Islet of Langerhans (tissue), 1 donor: ENCODE results near the gene CDH22.

Experiments
- FAIRE-seq: peaks from one replicate; lab custom pipeline; 2011; peaks lifted over from hg19 to GRCh38; lab: Jason Lieb, UNC

CDH22 gene

DNA sequence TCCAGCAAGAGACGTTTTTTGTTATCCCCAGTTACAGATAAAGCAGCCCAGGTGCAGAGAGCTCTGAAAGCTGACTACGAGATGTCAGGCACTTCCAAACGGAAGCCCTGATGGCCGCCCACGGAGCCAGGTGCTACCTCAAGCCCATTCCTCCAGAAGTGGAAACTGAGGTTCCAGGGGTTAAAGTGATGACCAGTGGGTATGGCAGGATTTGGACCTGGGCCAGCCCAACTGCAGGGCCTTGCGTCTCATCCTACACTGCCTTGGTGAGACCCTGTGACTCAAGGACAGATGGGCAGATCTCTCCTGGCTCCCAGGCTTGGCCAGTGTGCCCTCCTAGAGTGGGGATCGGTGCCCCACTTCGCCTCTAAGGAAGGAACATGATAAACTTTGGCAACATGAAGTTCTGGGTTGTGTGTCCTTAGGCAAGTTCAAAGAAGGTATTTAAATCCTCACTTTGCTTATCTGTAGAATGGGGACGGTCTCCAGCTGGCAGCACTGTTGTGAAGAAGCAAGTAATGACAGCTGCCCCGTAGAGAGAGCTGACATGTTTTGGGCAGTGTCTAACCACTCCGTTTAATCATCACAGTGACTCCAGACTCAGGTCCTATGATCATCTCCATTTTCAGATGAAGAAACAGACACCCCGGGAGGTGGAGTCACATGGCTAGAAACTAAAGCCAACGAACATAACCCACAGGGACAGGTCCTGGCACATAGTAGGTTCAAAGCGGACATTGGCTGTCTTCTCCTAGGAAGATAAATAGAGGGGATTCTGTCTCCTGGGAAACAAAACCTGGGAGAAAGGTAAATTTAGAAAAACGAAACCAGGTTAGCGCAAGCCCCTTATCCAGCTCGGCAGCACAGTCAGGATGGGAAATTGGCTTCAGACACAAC lies 34.4 kb upstream of the CDH22 start:
- no peak for FAIRE-seq

DNA sequence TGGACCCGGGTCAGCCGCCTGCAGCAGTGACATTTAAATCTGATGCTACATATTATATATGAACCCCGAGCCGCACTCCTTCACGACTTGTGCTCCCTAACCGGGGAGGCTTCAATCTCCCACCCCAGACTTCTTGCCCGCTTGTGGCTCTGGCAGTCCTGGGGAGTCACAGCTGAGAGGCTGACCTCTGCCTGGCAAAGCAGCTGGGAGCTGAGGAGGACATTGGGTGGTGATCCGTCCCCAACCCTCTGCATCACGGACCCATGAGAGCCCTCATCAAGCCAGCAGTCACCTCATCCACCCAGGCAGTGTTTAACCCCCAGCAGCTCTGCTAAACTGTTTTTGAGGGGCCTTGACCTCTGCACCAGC lies 33.7 kb upstream of the CDH22 start:
- FAIRE-seq, result no peak

DNA sequence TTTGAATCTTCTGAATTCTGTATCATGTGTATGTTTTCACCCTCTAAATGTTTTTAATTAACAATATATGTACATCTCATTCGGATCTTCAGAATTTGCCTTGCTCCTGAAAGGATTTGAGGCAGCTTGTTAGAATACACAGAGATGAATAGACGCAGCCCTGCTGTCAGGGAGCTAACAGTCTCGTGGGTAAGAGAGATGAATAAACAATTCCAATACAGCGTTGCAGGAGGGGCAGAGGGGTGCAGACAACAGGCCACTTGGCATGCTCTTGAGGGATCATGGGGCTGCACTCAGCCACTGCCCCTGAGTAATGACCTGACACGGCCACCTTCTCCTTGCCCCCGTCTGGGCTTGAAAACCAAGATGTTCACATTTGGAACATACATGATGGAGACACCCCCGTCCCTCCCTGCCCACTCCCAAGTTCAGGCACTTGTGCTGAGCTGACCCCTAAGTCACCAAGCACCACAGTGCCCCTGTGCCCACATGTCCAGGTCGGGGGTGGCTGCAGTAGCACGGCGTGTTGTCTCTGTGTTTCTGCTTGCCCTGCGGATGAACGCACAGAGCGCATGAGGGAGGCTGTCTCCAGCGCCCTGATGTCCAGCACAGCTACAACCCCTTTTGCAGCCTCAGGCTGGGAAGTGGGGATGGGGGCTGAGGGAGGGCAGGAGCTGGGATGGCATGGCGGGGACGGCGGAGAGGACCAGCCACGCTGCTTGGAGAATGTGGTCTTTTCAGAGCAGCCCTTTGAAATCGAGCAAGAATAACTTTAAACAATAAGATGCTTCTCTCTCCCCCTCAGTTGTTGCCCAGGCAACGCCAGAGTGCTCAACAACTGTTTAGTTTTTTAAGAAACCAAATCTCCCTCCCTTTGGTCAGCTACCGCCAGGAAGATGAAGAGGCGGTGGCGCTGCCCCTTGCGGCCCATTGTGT lies 33.0 kb upstream of the CDH22 start:
- no peak for FAIRE-seq

DNA sequence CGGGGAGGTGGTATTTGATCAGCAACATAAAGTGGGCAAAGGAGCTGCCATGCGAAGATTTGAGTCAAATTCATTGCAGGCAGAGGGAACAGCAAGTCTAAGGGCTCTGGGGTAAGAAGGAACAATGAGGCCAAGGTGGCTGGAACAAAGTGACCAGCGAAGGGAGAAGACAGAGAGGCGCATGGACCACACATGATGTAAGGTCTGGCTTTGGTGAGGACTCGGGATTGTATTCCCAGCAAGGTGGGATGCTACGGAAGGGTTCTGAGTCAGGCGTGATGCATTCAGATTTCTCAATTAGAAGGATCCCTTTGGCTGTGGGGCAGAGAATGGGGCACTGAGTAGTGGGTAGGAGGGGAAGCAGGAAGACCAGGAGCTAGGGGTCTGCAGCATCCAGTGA lies 30.7 kb upstream of the CDH22 start:
- FAIRE-seq, result no peak

DNA sequence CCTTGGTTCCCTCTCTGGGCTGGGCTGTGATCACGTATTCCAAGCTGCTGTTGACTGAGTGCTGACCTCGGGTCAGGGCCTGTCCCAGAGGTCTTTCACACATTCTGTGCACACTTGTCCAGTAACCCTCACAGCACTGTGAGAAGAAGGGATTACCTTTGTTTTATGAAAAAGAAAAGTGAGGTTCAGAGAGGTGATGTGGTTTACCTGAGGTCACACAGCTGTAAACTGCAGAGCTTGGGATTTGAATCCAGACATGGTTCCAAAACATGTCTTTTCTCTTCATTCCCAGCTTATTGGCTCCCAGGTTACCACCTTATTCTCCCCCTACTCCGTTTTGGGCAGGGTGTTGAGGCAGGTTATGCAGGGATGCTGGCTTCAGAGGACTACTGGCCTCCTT lies 28.4 kb upstream of the CDH22 start:
- FAIRE-seq, result no peak

- no peak for FAIRE-seq
Measured at GRCh38 chr20:46334303-46334904, 26.1 kb upstream of the CDH22 start.

DNA sequence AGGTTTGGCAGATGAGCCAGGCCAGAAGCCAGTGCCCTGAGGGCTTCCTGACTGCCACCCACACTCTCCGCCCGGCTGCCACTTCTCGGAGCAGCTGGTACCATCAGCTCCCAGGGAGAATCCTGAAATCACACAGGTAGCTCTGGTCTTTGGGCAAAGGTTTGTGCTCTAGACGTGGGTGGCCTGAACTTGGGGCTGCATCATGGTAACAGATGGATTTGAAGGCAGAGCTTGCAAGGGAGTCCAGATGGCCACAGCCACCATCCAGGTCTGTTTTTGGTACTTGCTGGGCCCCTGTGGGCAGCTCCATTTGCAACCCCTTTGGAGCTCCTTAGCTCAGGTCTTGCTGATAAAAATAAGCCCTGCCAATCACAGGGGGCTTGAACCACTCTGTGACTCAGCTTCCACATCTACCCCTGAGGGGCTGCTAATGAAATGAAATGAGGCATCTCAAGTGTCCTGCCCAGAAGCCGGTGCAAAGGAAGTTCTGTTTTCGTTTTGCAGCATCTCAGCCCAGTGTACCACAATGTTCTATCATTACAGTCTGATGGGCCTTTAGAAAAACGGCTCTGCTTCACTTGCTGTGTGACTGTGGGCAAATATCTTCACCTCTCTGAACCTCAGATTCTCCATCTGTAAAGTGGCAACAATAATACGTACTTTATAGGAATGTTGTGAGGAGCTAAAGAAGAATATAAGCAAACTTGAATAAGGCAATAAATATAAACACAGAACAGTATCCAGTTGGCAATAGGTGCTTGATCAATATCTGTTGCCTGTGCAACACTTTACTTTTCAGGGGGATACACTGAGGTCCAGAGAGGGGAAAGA lies 25.1 kb upstream of the CDH22 start:
- no peak for FAIRE-seq

DNA sequence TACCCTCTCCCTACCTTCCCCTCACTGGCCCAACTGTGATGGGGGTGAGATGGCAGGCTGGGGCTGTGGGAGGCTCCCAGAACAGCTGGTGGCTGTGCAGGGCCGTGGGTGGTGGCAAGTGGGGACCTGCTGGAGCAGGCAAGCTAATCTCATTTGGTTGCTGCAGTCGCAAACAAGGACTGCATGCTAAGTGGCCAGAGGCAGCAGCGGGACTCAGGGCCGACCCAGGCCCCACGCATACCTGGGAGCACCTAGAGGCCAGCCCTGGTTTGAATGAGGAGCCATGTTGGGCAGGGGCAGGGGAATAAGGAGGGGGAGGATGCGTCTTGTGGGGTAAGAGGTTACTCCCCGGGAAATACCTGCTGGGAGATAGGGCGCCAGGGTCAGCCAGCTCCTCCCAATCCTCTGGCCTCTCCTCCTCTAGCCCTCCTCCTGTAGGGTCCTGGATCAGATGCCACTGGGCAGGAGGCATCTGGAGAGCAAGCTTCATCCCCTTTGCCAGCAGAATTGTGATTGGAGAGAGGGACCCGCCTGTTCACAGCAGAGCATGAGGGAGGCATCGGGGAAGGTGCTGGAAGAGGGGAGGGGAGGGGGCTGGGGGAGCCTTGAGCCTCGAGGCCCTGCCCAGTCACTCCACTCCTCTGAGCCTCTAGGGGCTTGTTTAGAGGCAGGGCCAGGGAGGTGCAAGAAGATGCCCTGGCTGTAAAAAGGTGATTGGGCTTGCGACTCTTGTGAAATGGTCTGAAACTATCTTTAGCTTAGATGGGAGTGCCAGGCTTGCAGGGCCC lies 24.3 kb upstream of the CDH22 start:
- FAIRE-seq, result no peak

- FAIRE-seq, result no peak
Measured at GRCh38 chr20:46331611-46332361, 23.5 kb upstream of the CDH22 start.

- FAIRE-seq, result no peak
Measured at GRCh38 chr20:46330831-46331371, 22.6 kb upstream of the CDH22 start.

DNA sequence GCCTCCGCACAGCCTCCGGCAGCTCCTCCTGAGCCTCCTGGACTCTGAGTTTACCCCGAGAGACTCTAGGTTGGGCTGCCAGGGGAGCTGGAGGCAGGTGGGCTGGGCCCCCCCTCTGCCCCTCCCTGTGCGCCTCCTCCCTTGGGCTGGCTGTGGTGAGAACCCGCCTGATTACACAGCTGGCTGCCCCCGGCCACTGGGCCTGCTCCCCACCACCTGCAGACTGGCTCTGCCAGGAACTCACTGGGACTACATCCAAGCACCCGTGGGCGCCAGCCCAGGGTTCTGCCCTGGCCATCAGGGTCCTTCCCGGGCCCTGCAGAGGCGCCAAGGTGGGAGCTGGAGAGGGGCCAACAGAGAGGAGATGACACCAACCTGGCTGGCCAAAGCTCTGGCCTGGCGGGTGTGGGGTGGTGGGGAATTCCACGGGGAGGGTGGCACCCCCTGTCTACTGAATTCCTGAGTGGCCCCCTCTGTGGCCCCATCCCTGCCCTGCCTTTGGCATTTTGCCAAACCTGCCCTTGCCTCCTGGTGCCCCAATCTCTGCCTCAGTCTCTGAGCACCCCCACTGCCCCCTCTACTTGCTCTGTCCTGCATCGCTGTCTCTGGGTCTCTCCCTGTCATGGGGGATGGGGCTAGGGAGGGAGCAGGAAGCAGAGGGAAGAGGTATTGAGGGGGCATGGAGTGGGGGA lies 21.9 kb upstream of the CDH22 start:
- FAIRE-seq, result no peak

DNA sequence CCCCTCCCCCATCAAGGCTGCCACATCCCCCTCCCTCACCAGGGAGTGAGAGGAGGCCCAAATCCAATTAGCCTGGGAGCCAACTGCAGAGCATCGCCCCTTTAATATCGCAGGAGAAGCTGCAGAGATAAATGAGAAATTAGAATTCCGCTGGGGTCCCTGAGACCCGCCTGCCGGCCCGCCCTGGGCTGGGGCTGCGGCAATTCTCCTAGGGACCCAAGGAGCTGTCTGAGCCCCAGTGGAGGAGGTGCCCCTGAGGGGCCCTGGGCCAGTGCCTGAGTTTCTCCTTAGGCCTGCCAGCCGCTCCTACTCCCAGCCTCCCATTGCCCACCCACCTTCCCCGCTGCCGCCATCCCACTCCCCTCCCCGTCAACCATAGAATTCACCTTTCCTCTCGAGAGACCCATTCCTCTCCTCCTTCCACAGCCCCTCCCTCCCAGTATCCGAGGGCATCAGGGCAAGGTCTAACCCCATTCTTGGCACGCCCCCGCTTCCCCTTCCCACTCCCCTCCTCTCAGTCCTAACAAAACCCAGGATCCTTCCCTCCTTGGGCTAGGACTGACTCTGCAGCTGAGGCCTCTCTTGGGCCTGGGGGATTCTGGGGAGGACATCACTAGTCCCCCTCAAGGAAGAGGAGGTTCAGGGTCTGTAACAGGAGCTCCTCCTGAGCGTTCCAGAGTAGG lies 20.0 kb upstream of the CDH22 start:
- FAIRE-seq, result no peak

- no peak for FAIRE-seq
Measured at GRCh38 chr20:46327557-46327956, 19.3 kb upstream of the CDH22 start.

GRCh38 chr20:46325789-46326188 lies 17.5 kb upstream of the CDH22 start:
- FAIRE-seq, result no peak

- no peak for FAIRE-seq
Measured at GRCh38 chr20:46324960-46325703, 16.8 kb upstream of the CDH22 start.

DNA sequence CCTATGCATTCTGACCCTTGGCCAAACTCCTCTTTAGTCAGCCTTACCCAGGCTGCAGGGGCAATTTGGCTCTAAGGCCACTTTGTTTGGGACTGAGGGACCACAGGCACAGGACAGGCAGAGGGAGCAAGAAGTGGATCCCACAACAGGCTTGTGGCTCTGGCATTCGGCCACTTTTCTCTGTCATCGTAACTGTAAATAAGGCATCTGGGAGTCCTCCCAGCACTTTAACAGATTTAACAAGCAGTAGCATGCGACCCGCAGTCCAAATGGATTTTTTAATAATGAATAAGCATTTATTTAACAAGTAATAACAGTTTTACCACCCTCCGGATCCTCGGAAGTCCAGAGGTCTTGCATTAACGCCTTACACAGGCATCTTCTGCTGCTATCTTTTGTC lies 16.1 kb upstream of the CDH22 start:
- no peak for FAIRE-seq

- FAIRE-seq, result no peak
Measured at GRCh38 chr20:46323557-46323956, 15.3 kb upstream of the CDH22 start.

- no peak for FAIRE-seq
Measured at GRCh38 chr20:46322641-46323040, 14.3 kb upstream of the CDH22 start.
